AG04450 (cell line): ENCODE measurements around the gene TMEM147. TPM values are rescaled to one million over a fixed set of nuclear protein-coding genes. Genes with fewer than 3 reads are reported as not detected.

Experiments used
- CTCF ChIA-PET: fragments of 300-600, 350-600 bp; formaldehyde crosslinking; extraction: SDS; loops from one replicate; lab custom pipeline; 2022; ENCODE audit warnings: antibody characterized with exemption, inconsistent platforms; lab: Charles Lee
- POLR2A ChIA-PET: fragments of 350-600 bp; formaldehyde crosslinking; extraction: SDS; loops from one replicate; lab custom pipeline; 2021; ENCODE audit warnings: antibody characterized with exemption, inconsistent platforms; lab: Yijun Ruan, JAX
- DNase-seq: peaks from one replicate; pipeline ENCODE4 v3.0.0-alpha.2; 2011; ENCODE audit warnings: low read depth, low spot score
- H3K27ac ChIP-seq: one replicate; pipeline ENCODE4 v1.5.1; 2012; ENCODE audit warnings: low read depth, low read length, control low read depth
- H3K27me3 ChIP-seq: one replicate; pipeline ENCODE4 v1.6.0; 2012; ENCODE audit warnings: low read length; ENCODE audit not compliant: control insufficient read depth, insufficient read depth
- H3K4me3 ChIP-seq: 2 replicates; pipeline ENCODE4 v1.5.1; 2011; ENCODE audit warnings: mild to moderate bottlenecking, low read depth, low read length, control low read depth
- H3K9me3 ChIP-seq: 2 replicates; pipeline ENCODE4 v1.5.1; 2012; ENCODE audit warnings: low read length; ENCODE audit not compliant: control insufficient read depth, insufficient read depth
- polyA plus RNA-seq: library from polyadenylated mRNA; depleted of rRNA; stranded (reverse); fragments of >200 nt; gene quantifications from 2 replicates; pipeline ENCODE4 v1.2.3, GENCODE V29; 2011
- TF ChIP-seq, protein P1 (sequence below): IDR thresholded peaks from 2 replicates; pipeline ENCODE4 v1.5.1; 2011; ENCODE audit warnings: low read depth, low read length, control low read depth, inconsistent platforms

The TMEM147 gene
- polyA plus RNA-seq, 1 experiment: 88.7 TPM

DNA sequence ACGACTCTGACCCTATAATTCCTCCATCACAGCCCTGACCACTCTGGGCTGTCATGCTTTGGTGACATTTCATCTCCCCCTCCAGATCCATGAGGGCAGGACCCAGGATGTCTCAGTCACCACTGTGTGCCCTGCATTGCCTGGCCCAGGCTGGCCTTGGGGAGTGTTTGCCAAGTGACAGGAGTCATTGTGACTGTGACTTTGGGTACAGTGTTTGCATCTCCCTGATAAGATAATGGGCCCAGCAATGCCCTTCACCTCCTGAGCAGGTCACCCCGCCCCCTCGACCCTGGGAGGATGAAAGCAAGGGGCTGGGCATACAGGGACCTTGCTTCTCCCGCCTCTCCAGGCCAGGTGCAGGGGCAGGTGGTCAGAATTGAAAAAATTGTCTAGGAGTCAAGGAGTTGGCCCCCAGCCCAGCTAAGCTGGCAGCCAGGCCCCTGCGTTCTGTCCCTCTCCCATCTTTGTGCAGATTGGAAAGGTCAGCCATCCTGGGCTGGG lies 23.9 kb downstream of the TMEM147 start:
- Histone ChIP-seq H3K9me3 (no peaks in the 10 kb centered on the region), H3K4me3 (no peak overlapping the region), H3K27ac (no peak overlapping the region), H3K27me3 (peaks cover 9% of the 10 kb centered on the region)
- ChIA-PET POLR2A (no interaction called here), CTCF (no interaction called here)
- DNase-seq: no peak
- TF ChIP-seq, protein P1, sequence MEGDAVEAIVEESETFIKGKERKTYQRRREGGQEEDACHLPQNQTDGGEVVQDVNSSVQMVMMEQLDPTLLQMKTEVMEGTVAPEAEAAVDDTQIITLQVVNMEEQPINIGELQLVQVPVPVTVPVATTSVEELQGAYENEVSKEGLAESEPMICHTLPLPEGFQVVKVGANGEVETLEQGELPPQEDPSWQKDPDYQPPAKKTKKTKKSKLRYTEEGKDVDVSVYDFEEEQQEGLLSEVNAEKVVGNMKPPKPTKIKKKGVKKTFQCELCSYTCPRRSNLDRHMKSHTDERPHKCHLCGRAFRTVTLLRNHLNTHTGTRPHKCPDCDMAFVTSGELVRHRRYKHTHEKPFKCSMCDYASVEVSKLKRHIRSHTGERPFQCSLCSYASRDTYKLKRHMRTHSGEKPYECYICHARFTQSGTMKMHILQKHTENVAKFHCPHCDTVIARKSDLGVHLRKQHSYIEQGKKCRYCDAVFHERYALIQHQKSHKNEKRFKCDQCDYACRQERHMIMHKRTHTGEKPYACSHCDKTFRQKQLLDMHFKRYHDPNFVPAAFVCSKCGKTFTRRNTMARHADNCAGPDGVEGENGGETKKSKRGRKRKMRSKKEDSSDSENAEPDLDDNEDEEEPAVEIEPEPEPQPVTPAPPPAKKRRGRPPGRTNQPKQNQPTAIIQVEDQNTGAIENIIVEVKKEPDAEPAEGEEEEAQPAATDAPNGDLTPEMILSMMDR: no peak

- ChIA-PET POLR2A (no interaction called here), CTCF (no interaction called here)
- DNase-seq: no peak
- Histone ChIP-seq H3K27me3 (peaks cover 6% of the 10 kb centered on the region), H3K9me3 (peaks cover 7% of the 10 kb centered on the region; the same call in 1 of the 2 replicates), H3K4me3 (no peak overlapping the region), H3K27ac (no peak overlapping the region)
- TF ChIP-seq, protein P1: no peak
Measured at GRCh38 chr19:35571406-35571965, 26.1 kb downstream of the TMEM147 start.

GRCh38 chr19:35577918-35578317 lies 32.5 kb downstream of the TMEM147 start:
- H3K9me3 ChIP-seq: peaks cover 17% of the 10 kb centered on the region; the same call in 1 of the 2 replicates
- ChIA-PET CTCF (no interaction called here), POLR2A (no interaction called here)
- no peak overlapping the region for H3K27ac ChIP-seq
- DNase-seq: no peak
- TF ChIP-seq, protein P1: no peak
- H3K27me3 ChIP-seq: no peaks in the 10 kb centered on the region
- H3K4me3 ChIP-seq: no peak overlapping the region

DNA sequence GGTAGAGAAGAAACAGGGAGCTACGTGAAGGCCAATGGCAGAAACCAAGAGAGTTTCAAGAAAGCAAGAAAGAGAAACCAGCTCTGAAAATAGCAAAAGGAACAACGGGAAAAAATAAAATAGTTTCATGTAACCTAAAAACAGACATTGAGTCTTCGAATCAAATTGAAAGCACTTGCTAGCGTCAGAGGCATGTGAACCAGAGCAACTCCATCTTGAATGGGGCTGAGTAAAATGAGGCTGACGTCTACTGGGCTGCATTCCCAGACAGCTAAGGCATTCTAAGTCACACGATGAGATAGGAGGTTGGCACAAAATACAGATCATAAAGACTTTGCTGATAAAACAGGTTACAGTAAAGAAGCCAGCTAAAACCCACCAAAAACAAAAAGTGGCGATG lies 33.3 kb downstream of the TMEM147 start:
- peaks cover 17% of the 10 kb centered on the region; the same call in 1 of the 2 replicates for H3K9me3 ChIP-seq
- ChIA-PET POLR2A (no interaction called here), CTCF (no interaction called here)
- TF ChIP-seq, protein P1: no peak
- H3K27ac ChIP-seq: no peak overlapping the region
- DNase-seq: no peak
- H3K27me3 ChIP-seq: no peaks in the 10 kb centered on the region
- H3K4me3 ChIP-seq: no peak overlapping the region

DNA sequence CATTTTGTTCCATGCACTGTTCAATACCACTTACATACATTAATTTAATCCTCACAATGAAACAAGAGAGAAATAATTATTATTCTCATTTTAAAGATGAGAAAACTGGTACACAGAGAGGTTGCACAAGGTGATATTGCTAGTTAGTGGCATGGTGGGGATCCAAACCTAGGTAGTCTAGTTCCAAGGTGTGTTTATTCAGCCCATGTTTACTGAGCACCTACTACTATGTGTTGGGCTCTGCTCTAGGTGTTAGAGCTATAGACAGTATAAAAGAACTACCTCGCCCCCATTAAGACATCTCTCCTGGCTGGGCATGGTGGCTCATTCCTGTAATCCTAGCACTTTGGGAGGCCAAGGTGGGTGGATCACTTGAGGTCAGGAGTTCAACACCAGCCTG lies 37.3 kb downstream of the TMEM147 start:
- DNase-seq: no peak
- TF ChIP-seq, protein P1: no peak
- Histone ChIP-seq H3K9me3 (peaks cover 7% of the 10 kb centered on the region), H3K4me3 (no peak overlapping the region), H3K27ac (no peak overlapping the region), H3K27me3 (no peaks in the 10 kb centered on the region)
- POLR2A ChIA-PET: no interaction called here
- CTCF ChIA-PET: no interaction called here
